ENCODE data around the gene CPNE5. TPM values are rescaled to one million over a fixed set of nuclear protein-coding genes. Genes with fewer than 3 reads are reported as not detected.
A peak's percentile ranks its signal among the peaks of the same experiment; 100 is the strongest.

The CPNE5 gene
- total and polyA plus RNA-seq, 2 of the 4 experiments (the other 2 are of a cell fraction): 0.07 TPM; not detected in 1

- Histone ChIP-seq H2BK15ac (ENCODE audit: low read depth, low read length) (peak overlapping the region; percentile 92), H4K20me1 (ENCODE audit: insufficient read depth, low read length) (peaks cover 2% of the 10 kb centered on the region; the same call in 1 of the 2 replicates), H3K79me1 (ENCODE audit: low read depth in 1 of 2, low read length in 2 of 2) (peaks cover 14 to 48% of the 10 kb centered on the region in 2 experiments), H3K27ac (ENCODE audit: insufficient read depth, low read length) (peak overlapping the region; percentile 53), H3K4me1 (ENCODE audit: control insufficient read depth, insufficient read depth, low read length) (peaks cover 9% of the 10 kb centered on the region), H3K36me3 (ENCODE audit: control insufficient read depth, insufficient read depth, low read length) (peaks cover 7% of the 10 kb centered on the region), H3K14ac (replicated peaks; ENCODE audit: low read depth, low read length) (peak overlapping the region; percentile 91), H3K27me3 (ENCODE audit: control insufficient read depth, insufficient read depth, low read length) (no peaks in the 10 kb centered on the region), H4K91ac (ENCODE audit: insufficient read depth, low read depth, low read length) (peak overlapping the region; percentile 74), H2AK9ac (replicated peaks; ENCODE audit: low read depth, low read length, poor library complexity) (peak overlapping the region; percentile 94), H2AK5ac (ENCODE audit: low read depth, low read length) (peak overlapping the region; percentile 97), H2BK20ac (ENCODE audit: low read depth, low read length) (peak overlapping the region; percentile 91), H3K9me1 (ENCODE audit: insufficient read depth, low read length) (peaks cover 25% of the 10 kb centered on the region), H3K4me3 (ENCODE audit: insufficient read depth, low read depth, low read length) (no peak overlapping the region), H3K4me2 (ENCODE audit: low read depth, low read length) (no peak overlapping the region), H3K18ac (ENCODE audit: low read depth, low read length) (peak overlapping the region; percentile 75), H2AFZ (replicated peaks; ENCODE audit: low read length, poor library complexity) (peak overlapping the region; percentile 52), H4K8ac (ENCODE audit: low read depth in 2 of 2, low read length in 2 of 2) (peak overlapping the region; percentile 21 to 75), H3K4ac (ENCODE audit: low read depth, low read length) (peak overlapping the region; percentile 91), H4K5ac (ENCODE audit: low read depth, low read length) (peak overlapping the region; percentile 70), H3K56ac (ENCODE audit: extremely low read depth, insufficient read depth, low read length) (peak overlapping the region; percentile 42), H3K9me3 (ENCODE audit: control insufficient read depth, insufficient read depth, low read length) (peaks cover 3% of the 10 kb centered on the region), H2BK120ac (ENCODE audit: low read depth, low read length) (peak overlapping the region; percentile 86), H3K23ac (ENCODE audit: low read depth, low read length) (peak overlapping the region; percentile 63; the same call in 1 of the 2 replicates), H2BK5ac (ENCODE audit: low read depth, low read length, poor library complexity, severe bottlenecking) (peak overlapping the region; percentile 81), H3K9ac (ENCODE audit: low read depth, low read length) (no peak overlapping the region)
- ATAC-seq (ENCODE audit: low read depth) (peak; percentile 63), DNase-seq (peak; percentile 90)
- ChIA-PET CTCF (interaction anchor here (1.8 to 2.0 kb wide), 3 partner anchors 13 to 80 kb away, joined by 4 to 5 read pairs (median 4); partner anchors contain the start of gene PPIL1), POLR2A (ENCODE audit: unreplicated experiment) (interaction anchor here (0.6 kb wide), 1 partner anchor 327 kb away, joined by 6 read pairs; no protein-coding TSS in a partner anchor)
- dilution Hi-C loops (cut with HindIII; ENCODE audit: low sequenced_read_pairs, unreplicated experiment): no loop called here
- no peak for TF ChIP-seq RFX5 (IDR thresholded peaks at IDR 0.05; ENCODE audit: low read depth, low read length)
- no peak for TF ChIP-seq POLR2A (IDR thresholded peaks at IDR 0.05; ENCODE audit: low read depth, low read length)
- peak; percentile 92 for TF ChIP-seq USF2 (IDR thresholded peaks at IDR 0.05; ENCODE audit: low read depth, low read length)
- no peak for TF ChIP-seq MAFK (IDR thresholded peaks at IDR 0.05; ENCODE audit: low read depth, low read length)
- TF ChIP-seq CEBPB (IDR thresholded peaks at IDR 0.05; ENCODE audit: low read depth, low read length): peak; percentile 91
- no peak for TF ChIP-seq RCOR1 (IDR thresholded peaks at IDR 0.05; ENCODE audit: insufficient replicate concordance, low read length)
- TF ChIP-seq, protein P1, sequence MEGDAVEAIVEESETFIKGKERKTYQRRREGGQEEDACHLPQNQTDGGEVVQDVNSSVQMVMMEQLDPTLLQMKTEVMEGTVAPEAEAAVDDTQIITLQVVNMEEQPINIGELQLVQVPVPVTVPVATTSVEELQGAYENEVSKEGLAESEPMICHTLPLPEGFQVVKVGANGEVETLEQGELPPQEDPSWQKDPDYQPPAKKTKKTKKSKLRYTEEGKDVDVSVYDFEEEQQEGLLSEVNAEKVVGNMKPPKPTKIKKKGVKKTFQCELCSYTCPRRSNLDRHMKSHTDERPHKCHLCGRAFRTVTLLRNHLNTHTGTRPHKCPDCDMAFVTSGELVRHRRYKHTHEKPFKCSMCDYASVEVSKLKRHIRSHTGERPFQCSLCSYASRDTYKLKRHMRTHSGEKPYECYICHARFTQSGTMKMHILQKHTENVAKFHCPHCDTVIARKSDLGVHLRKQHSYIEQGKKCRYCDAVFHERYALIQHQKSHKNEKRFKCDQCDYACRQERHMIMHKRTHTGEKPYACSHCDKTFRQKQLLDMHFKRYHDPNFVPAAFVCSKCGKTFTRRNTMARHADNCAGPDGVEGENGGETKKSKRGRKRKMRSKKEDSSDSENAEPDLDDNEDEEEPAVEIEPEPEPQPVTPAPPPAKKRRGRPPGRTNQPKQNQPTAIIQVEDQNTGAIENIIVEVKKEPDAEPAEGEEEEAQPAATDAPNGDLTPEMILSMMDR (conservative IDR thresholded peaks at IDR 0.05; ENCODE audit: low read depth, low read length): no peak
- TF ChIP-seq MAZ (IDR thresholded peaks at IDR 0.05; ENCODE audit: borderline replicate concordance, low read depth, low read length): no peak
- no peak for TF ChIP-seq ELK1 (IDR thresholded peaks at IDR 0.05; ENCODE audit: borderline replicate concordance, low read depth, low read length)
- no peak for TF ChIP-seq FOS (IDR thresholded peaks at IDR 0.05; ENCODE audit: low read depth, low read length)
- TF ChIP-seq RAD21 (IDR thresholded peaks at IDR 0.05; ENCODE audit: low read length): no peak
- WGBS, 2 experiments (ENCODE audit: extremely low coverage in 2 of 2, insufficient read length in 1 of 2): no CpG with 5 or more reads among the region's 5 CpGs
- in situ Hi-C loops (cut with MboI; ENCODE audit: low sequenced_read_pairs): no loop called here
- BruUV-seq (replicated peaks): no TSS peak
- intact Hi-C loops (cut with micrococcal nuclease): loop anchor here (2.0 kb wide), 1 partner anchor 87 kb away; no protein-coding TSS in a partner anchor
Measured at GRCh38 chr6:36853325-36853724, 14.1 kb upstream of the CPNE5 start.
